Right lobe of liver (tissue), 4 donors: ENCODE measurements around the gene IL15RA.

Experiments
- CTCF ChIP-seq, 4 donors: fragments of 200-600 bp in 3 of 4; fragments of 450-650 bp in 1 of 4; IDR thresholded peaks; one replicate each; pipeline versions ENCODE4 v1.5.1 to v1.8.0; 2016 to 2022; ENCODE audit warnings: antibody characterized with exemption in 4 of 4, mild to moderate bottlenecking in 2 of 4
- POLR2A ChIP-seq: fragments of 450-650 bp; IDR thresholded peaks from one replicate; pipeline ENCODE4 v1.6.1; 2017; ENCODE audit warnings: antibody characterized with exemption, mild to moderate bottlenecking
- donor health status: DM: no; HTN: no; CAD: no.
- donor health status: DM: no; HTN: no; CAD: no.
- donor health status: DM: no; HTN: yes; CAD: no.

GRCh38 chr10:5971315-5971832 lies 6.0 kb downstream of the IL15RA start:
- no peak for TF ChIP-seq CTCF (IDR thresholded peaks at IDR 0.05)
- peak; percentile 65 for TF ChIP-seq POLR2A
